Fibroblast of mammary gland (primary cell): ENCODE measurements around the gene ANO2.

Source experiments
- DNase-seq: peaks from one replicate; pipeline ENCODE4 v3.0.0-alpha.2; 2010; ENCODE audit warnings: low read depth
- H3K4me3 ChIP-seq: 2 replicates; pipeline ENCODE4 v1.5.1; 2011; ENCODE audit warnings: low read depth, mild to moderate bottlenecking, low read length, moderate library complexity; ENCODE audit not compliant: control insufficient read depth
- CTCF ChIP-seq: conservative IDR thresholded peaks from 2 replicates; pipeline ENCODE4 v1.5.1; 2011; ENCODE audit warnings: low read depth, low read length, inconsistent platforms; ENCODE audit not compliant: control insufficient read depth, insufficient read depth

Gene ANO2

DNA sequence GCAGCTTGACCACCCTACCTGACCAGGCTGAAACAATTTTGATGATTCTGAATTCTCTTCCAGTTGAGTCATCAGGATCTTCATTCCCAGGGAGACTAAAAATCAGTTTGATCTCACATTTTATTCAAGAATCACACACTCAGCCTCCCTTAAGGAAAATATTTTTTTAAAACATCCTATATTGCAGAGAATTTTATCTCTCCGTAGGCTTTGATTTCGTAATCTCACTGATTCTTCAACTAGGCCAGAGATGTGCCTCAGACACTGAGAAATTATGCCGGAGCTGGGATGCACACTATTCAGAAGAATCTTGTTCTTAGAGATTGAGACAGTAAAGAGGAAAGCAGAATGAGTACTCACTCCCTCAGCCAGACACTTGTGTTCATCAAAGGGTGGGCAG, 7.0 kb upstream of the ANO2 start:
- TF ChIP-seq CTCF = no peak
- DNase-seq = no peak
- H3K4me3 ChIP-seq = no peak overlapping the region

DNA sequence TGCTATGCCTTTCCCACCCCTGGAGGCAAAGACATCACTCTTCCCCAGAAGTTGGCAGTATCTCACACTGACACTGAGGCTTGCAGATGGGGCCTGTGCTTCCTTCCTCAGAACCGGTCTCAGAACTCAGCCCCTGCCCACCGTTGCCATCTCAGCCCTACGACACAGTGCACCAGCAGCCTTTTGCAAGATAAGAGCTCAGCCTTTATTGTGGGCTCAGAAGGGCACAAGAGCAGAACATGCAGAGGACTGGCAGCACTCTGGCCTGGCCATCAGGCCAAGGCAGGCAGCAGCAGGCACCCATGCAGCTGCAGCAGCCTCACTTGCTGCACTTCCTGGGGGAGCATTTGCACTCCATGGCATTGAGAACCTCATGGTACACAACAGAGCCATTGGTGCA, 3.6 kb upstream of the ANO2 start:
- no peak overlapping the region for H3K4me3 ChIP-seq
- TF ChIP-seq CTCF = no peak
- DNase-seq = no peak

DNA sequence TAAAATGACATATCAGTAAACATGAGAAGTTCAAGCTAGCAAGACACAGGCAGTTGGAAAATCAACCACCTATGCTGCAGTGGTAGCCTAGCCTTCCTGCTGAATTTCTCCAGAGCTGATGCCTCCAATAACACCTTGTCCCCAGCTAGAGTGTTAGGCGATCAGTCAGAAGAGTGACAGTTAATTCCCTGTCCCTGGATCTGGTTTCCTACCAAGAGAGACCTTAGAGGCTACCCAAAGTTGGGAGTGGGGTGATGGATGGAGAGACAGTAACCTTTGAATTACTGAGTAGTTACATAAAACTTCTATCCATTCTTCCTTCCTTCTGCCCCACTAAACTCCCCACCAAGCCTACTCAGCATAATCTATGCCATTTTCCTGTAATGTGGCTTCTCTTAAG, 1.9 kb upstream of the ANO2 start:
- DNase-seq = no peak

DNA sequence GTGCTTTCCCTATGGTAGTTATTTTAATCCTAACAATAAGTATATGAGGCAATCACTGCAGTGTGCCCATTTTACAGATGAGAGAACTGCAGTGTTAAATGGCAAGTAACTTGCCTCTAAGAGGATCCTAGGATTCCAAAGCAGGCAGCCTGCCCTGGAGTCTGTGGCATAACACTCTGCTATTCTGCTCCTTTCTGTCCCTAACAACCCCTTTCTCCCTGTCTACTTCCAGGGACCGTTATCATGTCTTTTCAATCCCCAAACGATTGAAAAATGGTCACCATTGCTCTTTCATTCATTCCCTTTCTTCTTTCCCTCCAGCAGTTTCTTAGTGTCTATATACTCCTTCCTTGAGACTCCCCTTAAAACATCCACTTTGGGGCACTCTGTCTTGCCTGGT, 1.3 kb upstream of the ANO2 start:
- no peak overlapping the region for H3K4me3 ChIP-seq
- DNase-seq = no peak
- no peak for TF ChIP-seq CTCF

More for the DNA sequence above, 1.9 kb upstream of the ANO2 start:
- no peak for TF ChIP-seq CTCF
- no peak overlapping the region for H3K4me3 ChIP-seq

DNA sequence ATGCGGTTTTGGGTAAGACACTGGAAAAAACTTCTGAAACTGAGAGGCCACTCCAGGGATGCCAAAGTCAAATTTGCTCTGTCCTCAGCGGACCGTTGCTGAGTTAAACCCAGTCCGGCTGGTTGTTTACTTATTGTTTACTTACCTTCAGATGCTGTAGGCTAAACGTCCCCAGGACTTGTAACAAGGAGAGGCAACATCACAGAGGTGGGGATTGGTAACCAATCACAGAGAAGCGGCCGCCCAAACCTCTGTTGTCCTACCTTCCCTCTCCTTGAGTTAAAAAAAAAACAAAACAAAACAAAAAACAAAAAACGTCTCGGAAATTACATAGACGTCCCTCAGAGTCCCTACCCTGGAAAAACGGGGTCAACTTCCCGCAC, 380 bp downstream of the ANO2 start:
- no peak for TF ChIP-seq CTCF
- DNase-seq = no peak
- no peak overlapping the region for H3K4me3 ChIP-seq

DNA sequence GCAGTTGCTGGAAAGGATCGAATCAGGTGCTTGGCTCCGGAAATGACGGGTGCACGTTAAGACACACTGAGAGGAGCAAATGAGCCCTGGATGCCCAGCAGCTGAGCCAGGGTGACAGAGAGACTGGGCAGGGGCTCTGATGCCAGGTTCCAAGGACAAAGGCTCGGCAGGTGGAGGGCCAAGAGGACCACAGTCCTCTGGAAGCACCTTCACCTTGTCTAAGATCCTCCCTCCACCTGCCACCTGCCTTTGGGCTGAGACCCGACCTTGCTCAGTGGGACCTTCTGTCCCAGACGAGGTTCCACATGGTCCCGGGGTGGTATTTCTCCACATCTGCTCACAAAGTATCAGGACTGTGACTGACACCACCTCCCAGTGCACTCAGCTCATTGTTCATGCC, 1.0 kb downstream of the ANO2 start:
- H3K4me3 ChIP-seq = no peak overlapping the region
- no peak for DNase-seq
- no peak for TF ChIP-seq CTCF

DNA sequence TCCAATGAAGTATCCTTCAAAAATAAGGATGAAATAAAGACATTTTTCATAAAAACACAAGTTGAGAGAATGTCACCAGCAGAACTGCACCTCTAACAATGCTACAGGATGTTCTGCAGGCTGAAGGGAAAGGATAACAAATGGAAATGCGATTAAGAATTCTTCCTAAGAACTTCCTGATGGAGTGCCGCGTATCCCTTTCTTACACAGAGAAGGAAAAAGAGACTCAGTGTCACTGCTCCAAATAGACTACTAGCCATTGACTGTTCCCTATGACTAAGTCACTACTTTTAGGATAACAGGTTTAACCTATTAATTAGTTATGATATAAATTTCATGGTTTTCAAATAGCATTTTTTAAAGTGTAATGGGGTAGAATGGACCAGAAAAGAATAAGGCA, 3.2 kb downstream of the ANO2 start:
- H3K4me3 ChIP-seq = no peak overlapping the region
- no peak for DNase-seq
- no peak for TF ChIP-seq CTCF
